Measurements from ENCODE around the gene DEXI. TPM values are rescaled to one million over a fixed set of nuclear protein-coding genes. Genes with fewer than 3 reads are reported as not detected.

Gene DEXI
- 55.3 TPM for polyA plus RNA-seq (ENCODE audit: insufficient read length)

GRCh38 chr16:10942352-10943063 lies at the start of gene DEXI:
DEXI (minus strand) TSS chr16:10942468; CDS start chr16:10942005, 463 bp downstream.
- peak; percentile 93 for DNase-seq

DNA sequence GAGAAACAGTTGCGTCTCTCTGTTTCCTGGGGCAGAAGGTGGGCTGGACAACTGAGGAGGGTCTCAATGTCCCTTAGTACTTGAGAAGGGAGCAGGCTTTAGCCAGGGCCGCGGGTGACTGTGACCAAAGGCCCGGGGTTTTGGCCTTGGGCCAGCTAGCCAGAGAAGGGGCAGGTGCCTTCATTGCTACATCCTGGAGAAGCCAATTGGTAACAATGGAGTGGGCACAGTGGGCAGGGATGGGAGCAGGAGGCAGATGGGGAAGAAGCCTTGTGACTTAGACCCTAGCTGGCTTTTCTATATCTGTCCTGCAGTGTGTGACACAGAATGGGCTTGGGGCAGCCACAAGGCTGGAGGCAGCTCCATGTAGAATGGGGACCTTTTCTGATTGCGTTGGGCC lies 48.1 kb upstream of the DEXI start:
- no peak for DNase-seq

- no peak for DNase-seq
Observed at GRCh38 chr16:10989559-10989958, 47.3 kb upstream of the DEXI start.

GRCh38 chr16:10988879-10989278 lies 46.6 kb upstream of the DEXI start:
- DNase-seq: no peak

DNA sequence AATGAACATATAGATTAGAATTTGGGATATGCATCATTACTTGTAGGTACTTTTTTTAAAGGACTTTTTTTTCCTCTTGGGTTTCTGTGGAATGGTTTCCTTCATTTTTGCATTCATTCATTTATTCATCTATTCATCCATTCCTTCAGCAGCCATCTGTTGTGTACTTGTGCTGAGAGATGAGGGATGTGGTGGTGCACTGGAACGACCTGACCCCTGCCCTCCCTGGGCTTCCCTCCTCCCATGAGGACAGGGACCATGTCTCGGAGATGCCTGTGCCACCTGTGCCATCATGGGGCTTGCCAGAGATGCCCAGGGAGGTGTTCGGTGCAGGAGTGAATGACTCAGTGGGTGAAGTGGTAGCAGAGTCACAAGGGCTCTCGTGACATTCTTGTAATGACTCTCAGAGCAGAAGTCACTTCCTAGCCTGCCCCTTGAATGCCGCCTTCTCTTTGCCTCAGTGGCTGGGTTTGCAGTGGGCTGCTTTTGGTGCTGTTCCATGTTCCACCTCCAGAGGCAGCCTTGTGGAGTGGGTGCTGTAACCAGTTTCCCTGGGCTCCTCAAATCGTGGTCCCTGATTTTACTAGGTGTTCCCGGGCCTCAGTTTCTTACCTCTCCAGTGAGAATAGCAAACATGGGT lies 46.0 kb upstream of the DEXI start:
- no peak for DNase-seq

- no peak for DNase-seq
Observed at GRCh38 chr16:10987361-10988163, 45.3 kb upstream of the DEXI start.

DNA sequence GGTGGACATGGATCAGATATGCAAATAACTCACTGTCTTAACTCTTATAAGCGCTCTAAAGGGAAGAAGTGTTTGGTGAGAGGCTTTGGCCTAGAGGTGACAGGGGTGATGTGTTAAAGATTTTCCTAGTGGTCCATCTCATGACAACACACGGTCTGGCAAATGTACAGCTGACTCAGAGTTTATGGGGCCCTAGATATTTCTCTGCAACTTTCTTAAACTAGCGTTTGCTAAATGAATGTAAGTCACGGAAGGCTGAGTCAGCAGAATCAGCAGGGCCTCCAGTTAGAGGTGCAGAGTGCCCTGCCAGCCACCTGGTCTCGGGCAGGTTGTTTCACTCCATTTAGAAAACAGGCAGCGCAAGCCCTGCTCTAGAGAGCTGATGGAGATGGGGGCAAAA lies 42.2 kb upstream of the DEXI start:
- DNase-seq: no peak

GRCh38 chr16:10983159-10983558 lies 40.9 kb upstream of the DEXI start:
- DNase-seq: no peak

GRCh38 chr16:10982465-10983150 lies 40.3 kb upstream of the DEXI start:
- peak; percentile 73 for DNase-seq

DNA sequence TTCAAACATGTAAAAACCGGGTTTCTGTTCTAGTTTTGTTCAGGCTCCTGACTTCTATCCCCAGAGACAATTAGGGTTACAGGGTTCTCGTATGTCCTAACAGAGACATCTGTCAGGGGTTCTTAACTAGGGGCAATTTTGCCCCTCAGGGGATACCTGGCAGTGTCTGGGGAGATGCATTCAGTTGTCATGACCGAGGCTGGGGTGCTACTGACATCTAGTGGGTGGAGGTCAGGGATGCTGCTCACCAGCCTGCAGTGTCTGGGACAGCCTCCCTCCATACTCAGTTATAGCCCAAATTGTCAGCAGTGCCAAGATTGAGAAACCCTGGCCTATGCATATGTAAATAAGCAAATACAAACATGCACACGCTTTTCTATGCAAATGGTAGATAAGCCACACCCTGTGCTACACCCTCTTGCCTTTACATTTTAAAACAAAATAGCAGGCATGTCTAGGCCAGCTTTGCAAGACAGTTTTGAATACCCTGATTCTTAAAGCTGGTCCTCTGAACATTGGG lies 39.5 kb upstream of the DEXI start:
- DNase-seq: no peak

DNA sequence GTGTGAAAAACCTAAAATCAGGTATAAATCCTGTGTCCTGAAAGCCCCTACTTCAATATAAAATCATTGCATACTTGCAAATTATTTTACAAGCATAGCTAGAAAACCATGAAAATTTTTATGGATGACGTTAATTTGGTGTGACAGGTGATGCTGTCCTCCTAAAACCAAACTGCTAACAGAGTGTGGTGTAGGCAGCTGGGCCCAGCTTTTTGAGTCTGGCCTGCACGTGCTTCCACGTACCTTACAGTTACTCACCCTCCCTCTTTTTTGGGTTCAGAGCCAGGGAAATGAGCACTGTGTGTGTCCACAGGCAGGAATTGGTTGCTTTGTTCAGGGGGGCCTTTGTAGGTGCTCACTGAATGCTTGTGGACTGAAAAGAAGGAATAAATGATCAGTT lies 38.5 kb upstream of the DEXI start:
- DNase-seq: no peak

DNA sequence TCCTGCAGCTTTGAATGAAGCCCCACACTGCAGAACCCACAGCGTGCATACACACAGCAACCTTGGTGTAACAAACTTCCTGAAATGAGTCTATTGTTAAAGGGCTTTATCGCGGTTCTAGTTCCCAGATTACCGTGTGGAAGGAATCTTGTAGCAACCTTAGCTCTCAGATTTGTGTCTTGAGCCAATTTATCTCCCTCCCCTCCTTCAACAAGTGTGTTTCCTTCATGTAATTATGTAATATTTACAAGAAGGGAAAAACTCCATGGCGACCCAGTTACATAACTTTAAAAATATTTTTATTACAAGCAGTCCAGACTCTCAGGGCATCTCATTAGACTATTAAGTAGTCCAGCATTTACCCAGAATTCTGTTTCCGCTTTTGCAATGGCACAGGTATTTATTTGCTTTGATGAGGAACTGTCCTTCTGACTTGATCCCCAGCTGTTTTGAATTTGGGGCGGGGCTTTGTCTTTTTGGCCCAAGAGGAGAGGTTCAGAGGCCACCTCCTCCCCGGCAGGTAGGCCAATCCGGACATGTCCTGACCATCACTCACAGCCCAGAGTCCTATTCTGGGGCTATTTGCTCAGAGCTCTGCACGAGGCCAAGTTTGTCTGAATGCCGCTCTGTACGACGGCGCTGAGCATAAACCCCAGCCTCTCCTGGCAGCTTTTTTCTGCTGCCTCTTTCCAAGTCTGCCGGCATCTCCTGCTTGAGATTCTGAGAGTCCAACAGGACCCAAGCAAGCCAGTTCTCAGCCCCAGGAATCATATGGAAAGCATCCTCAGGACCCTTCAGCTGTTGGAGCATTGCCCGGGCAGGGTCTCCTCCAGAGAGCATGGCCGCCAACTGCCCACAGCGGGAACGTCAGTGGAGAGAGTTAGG lies 37.7 kb upstream of the DEXI start:
- DNase-seq: peak; percentile 82

GRCh38 chr16:10978871-10979446 lies 36.7 kb upstream of the DEXI start:
- no peak for DNase-seq

DNA sequence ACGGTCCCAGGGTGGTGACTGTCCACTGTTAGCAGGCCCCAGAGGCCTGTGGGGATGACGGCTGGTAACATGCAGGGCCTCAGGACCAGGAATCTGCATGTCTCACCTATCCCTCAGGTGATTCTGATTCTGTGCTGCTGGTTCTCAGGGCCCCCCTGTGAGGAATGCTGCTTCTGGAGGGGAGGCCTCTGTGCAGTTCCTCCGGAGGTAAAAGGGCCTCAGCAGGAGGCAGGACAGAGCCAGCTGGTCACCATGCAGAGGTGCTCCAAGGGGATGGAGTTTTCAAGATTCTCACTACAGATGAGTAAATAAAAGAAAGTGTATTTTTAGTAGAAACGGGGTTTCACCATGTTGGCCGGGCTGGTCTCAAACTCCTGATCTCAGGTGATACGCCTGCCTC lies 35.9 kb upstream of the DEXI start:
- DNase-seq: no peak

DNA sequence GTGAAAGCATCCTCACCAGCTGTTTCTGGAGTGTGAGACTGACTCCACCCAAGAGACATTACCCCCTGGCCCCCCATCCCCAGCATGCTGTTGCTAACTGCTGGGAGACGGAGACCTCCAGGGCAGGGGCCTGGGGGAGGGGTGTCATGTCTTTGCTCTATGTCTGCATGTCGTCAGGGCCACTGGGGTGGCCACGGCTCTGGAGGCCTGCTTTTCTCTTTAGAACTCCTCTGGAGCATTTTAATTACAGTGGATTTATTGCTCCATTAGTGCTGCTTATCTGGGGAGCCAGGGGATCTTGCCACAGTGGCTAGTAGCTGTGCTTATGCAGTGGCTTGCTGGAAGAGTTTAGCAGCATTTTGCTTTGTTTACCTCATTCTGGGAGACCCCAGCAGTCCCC lies 34.4 kb upstream of the DEXI start:
- no peak for DNase-seq

DNA sequence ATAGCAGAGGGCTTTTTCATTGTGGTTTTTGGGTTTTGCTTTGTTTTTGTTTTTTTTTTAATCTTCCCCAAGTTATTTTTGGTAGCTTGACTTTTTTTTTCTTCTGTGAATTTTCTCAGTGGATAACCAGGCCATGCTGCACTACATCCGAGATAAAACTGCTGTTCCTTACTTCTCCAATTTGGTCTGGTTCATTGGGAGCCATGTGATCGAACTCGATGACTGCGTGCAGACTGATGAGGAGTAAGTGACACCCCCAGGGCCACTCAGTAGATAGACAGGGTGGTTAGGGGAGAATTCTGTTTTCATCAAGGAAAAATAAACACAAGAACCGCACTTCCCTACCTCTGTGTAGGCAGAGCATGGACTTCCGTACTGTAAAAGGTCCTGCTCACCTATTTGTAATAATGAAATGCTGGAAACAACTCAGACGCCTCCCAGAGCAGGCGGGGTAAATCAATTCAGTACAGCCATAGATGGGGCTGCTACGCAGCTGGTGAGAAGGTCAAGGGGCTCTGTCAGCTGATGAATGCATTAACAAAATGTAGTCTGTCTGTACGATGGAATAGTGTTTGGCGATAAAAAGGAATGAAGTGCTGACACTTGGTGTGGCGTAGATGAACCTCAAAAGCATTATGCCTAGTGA lies 30.7 kb upstream of the DEXI start:
- DNase-seq: no peak

DNA sequence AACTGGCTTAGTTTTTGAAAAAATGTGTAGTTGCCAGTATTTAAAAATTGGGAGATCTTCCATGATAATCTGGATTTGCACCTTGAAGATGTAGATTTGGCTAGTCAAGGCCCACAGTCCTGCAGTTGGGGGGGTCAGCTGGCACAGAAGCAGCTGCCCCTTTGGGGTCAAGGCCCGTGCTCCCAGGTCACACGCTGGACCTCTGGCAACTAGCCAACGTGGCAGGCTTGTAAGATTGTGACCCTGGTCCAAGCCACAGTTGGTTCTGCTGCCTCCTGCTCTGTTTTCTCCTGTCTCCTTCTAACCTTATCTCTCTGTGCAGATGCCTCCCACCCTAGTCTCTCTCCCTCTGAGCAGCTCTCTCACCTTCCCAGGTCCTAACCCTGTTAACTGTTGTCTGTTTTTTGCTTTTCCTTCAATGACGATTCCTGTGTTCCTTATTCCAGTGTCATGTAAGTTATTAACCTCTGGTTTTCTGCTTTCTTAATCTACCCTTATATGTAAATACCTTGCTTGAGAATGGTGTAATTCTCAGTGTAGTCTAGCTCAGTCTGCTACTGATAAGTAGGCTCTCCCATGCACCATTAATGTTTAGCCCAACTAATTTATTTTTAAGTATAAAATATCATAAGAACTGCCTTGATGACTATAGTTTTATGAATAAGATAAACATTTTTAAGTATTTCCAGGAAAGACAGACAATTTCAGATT lies 30.0 kb upstream of the DEXI start:
- DNase-seq: no peak

- peak; percentile 83 for DNase-seq
Observed at GRCh38 chr16:10971560-10971961, 29.3 kb upstream of the DEXI start.

- no peak for DNase-seq
Observed at GRCh38 chr16:10970065-10970464, 27.8 kb upstream of the DEXI start.

- DNase-seq: no peak
Observed at GRCh38 chr16:10969615-10970014, 27.3 kb upstream of the DEXI start.

All from hindlimb muscle (tissue), 1 donor.